ENCODE measurements around the gene MYH8. TPM values are rescaled to one million over a fixed set of nuclear protein-coding genes. Genes with fewer than 3 reads are reported as not detected.

MYH8 gene
- total RNA-seq, 1 donor from 2014 or later, result 2.0 TPM

DNA sequence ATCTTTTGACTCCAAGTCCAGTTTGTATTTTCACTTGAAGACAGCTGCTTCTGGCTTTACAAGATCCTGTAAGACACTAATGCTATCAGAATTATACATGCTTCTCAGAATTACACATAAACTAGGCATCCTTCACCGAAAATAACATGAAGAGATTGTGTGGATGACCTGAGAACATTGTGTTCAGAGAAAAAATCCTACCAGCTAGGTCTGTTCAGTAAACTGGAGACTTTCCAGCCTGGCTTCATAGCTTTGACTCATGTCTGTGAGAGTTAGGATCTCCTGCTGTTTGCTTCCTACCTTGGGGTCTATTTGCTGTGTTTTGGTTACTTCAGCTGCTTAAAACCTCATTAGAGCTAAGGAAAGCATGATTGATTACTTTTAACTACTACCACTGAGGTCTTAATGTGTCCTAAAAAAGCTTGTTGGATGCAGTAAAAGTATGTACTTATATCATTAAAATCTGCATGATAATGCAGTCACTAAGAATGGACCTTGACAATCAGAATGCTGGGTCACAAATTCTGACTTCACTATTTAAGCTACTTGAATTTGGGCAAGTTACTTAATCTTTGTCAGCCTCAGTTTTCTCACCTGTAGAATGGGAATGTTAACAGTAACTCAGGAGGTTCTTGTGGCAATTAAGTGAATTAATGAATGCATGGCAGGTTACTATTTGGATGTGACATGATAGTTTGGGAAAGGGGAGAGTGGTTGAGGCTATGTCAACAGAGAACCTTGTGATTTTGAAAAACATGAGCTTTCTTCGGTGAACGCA, 40.9 kb downstream of the MYH8 start:
- no peak for DNase-seq

DNA sequence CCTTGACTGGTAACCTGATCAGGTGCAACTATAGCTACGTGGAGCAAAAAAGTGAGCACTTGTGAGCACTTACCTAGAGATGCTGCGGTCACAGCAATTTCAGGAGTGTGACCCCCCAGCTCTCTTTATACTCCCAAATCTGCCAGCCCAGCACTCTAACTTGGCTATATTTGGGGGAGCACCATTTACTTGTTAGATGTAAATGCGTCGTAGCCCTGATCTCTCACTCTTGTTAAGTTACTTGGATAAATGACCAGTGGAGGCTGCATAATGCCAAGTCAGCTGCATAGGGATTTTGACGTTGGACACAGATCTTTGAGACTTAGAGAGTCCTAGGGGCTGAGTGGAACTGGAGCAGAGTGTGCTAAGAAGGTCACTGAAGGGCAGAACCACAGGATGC, 48.8 kb downstream of the MYH8 start, which contains the start of gene MYH13:
Gene MYH13, minus strand, starts transcription at position 101 of the 400 bp plus-strand sequence. CDS start 8,476 bp downstream, outside the sequence.
- DNase-seq, result no peak

DNA sequence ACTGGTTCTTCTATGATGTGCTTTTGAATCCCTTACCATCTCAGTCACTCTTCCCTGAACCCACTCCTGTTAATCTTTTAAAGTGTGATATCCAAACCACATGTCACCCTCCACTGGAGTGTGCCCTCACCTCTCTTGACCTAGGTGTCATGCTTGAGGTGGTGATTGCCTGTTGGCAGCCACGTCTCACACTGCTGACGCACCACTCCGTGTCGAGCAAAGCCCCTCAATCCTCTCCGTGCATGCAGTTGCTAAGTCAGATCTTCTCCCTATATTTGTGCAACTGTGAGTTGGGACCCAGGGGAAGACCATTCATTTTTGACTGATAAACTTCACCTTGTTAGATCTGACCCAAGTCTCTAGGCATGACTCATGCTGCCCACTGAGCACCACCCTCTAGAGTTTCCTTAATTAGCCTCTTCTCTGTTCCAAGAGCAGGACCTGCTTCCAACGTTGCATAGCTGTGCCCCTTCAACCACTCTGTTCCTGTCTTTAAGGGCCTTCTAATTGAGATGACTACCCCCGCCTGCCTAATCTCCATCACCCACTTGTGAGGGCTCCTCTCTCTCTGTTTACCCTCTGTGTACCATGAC, 51.6 kb downstream of the MYH8 start:
- DNase-seq, result no peak

DNA sequence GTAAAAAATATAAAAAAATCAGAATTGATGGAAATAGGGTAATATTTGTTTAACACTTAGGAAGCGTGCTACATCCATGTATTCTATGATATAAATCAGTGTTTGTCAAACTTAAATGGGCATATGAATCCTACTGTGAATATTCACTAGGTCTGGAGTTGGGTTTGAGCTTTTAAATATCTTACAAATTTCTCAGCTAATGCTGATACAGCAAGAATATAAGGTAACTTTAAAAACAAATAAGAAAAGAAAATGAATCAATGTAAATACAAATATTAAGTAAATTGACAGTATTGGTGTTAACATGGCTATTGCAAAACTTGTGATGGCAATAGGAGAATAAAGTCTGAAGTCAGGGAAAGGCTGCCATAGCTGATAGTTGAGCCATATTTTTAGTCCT, 52.5 kb downstream of the MYH8 start:
- DNase-seq, result no peak

DNA sequence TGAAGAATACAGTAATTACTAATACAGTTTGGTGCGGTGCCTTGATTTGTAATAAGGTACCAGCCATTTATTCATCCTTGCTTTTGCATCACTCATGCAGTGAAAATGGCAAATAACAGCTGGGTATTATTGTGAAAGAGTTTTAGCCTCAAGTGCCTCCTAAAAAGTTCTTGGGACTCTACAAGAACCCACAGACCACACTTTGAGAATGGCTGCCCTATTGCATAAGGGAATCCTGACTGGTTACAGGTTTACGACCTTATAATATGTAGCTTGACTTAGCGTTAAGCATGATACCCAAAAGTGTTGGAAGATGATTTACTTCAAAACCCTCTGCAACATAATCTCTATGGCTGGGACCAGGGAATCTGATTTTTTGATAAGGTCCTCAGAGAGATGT, 53.2 kb downstream of the MYH8 start:
- DNase-seq, result no peak

DNA sequence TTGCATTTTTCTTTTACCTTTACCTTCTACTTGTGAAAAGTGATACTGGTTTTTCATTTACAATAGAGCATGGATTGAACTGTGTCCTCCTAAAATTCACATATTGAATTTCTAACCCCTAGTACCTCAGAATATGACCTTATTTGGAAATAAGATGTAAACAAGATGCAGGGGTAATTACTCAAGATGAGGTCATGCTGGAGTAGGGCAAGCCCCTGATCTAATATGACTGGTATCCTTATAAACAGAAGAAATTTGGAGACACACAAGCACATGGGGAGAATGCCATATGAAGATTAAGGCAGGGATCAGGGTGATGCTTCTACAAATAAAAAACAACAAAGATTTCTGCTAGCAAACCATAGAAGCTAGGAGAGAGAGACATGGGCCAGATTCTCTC, 61.2 kb downstream of the MYH8 start:
- no peak for DNase-seq

DNA sequence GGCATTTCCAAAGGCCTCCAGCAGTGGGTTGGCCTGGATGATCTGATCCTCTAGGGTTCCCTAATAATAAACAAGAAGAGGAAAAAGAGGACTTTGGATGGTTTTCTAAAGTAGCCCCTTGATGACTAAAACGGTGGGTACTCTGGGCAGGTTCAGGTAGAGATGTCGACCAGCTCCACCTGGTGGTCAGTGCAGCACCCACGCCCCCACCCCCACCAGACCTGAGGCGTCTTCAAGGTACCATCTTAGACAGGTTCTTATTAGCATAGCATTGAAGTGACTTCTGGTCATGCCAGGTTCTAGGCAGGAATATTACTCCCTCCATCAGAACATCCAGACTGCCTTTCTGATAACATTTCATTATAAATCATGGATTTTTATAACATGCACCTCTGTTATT, 64.0 kb downstream of the MYH8 start:
- no peak for DNase-seq

DNA sequence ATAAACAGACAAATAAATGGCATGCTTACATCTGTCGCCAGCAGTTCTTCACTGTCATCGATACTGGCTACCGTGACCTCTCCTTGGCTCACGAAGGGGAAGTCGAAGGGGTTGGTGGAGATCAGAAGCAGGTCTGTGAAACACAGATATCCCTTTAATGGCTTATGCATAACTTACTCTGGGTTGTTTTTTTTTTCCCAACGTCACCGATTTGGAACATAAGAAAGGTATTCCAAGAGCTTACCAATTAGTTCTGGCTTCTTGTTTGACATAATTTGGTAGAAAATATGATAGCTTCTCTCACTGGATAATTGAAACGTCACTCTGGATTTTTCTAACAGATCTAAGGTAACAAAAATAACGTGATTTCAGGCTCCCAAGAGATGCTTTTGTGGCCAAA, 67.1 kb downstream of the MYH8 start:
- no peak for DNase-seq

DNA sequence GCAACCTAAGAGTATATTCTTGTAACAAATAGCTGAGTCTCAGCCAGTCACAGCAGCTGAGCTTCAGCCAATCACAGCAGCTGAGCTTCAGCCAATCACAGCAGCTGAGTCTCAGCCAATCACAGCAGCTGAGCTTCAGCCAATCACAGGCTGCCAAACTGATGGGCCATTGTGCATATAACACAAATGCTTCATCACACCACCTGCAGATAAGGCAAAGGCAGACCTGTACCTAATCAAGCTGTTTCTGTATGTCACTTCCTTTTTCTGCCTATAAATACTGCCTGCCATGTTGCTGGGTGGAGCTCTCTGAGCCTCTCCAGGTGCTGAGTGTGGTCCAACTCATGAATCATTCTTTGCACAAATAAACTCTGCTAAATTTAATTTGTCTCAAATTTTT, 68.9 kb downstream of the MYH8 start:
- no peak for DNase-seq

DNA sequence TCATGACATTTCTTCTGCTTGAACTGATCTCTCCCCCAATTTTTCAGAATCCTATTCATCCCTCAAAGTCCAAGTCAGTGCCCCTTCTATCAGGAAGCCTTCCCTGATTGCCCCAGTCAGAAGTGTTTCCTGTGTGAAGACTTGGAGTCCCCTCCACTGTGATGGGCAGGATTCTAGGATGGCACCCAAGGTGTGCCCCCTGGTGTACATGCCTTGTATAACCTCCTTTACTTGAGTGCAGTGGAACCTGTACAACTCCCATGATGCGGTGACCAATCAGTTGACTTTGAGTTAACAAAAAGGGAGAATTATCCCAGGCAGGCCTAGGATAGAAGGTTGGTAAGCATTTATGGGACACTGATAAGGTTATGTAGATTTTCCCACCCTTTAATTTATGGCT, 72.3 kb downstream of the MYH8 start:
- DNase-seq, result no peak

DNA sequence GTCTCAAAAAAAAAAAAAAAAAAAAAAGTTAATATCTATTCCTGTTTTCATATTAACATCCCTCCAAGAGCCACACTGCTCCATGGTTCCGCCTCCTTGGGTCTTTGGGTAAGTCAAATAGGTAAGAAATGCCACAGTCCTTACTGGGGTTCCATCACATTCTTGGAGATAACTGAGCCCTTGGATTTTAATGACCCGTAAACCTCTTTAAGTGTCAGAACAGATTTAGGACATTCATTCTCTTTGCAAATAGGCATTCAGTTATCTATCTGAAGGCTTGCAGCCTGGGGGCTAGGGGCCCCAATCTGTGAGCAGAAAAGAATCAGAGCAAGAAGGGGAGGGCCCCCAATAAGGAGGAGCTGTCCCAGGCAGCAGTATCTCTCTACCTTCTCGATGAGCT, 76.9 kb downstream of the MYH8 start:
- DNase-seq, result no peak

Other genes starting within 250 kb of the MYH8 start
- gene GAS7, start 223.3 kb downstream of the MYH8 start, total RNA-seq, result 80.2 TPM
- gene MYH13, start 48.9 kb downstream of the MYH8 start, total RNA-seq, result not detected
- gene MYH4, start 47.6 kb upstream of the MYH8 start, total RNA-seq, result not detected
- gene MYH1, start 96.6 kb upstream of the MYH8 start, total RNA-seq, result not detected
- 0.62 TPM for gene MYH2, start 127.7 kb upstream of the MYH8 start, total RNA-seq
- 1.4 TPM for gene MYH3, start 235.4 kb upstream of the MYH8 start, total RNA-seq

Measured in occipital lobe (tissue), 2 donors.